T-helper 1 cell treated with Interleukin-12 subunit alpha and Interleukin-12 subunit beta and Interleukin-4 antibody, amounts not matched to agents 30 ng/mL and 1 ng/mL, for 36 hours (primary cell): ENCODE results near the gene HDAC9. TPM values are rescaled to one million over a fixed set of nuclear protein-coding genes. Genes with fewer than 3 reads are reported as not detected.

Experiments
- intact Hi-C: fragments of 100-400 bp; cut with micrococcal nuclease; formaldehyde crosslinking; loops from one replicate; pipeline ENCODE4 v1.15.1; 2024
- total RNA-seq: library from RNA; stranded (reverse); gene quantifications from 2 replicates; pipeline ENCODE4 v1.2.3, GENCODE V29; 2022

The HDAC9 gene
- 0.68 and 0.71 TPM in 2 replicates for total RNA-seq

DNA sequence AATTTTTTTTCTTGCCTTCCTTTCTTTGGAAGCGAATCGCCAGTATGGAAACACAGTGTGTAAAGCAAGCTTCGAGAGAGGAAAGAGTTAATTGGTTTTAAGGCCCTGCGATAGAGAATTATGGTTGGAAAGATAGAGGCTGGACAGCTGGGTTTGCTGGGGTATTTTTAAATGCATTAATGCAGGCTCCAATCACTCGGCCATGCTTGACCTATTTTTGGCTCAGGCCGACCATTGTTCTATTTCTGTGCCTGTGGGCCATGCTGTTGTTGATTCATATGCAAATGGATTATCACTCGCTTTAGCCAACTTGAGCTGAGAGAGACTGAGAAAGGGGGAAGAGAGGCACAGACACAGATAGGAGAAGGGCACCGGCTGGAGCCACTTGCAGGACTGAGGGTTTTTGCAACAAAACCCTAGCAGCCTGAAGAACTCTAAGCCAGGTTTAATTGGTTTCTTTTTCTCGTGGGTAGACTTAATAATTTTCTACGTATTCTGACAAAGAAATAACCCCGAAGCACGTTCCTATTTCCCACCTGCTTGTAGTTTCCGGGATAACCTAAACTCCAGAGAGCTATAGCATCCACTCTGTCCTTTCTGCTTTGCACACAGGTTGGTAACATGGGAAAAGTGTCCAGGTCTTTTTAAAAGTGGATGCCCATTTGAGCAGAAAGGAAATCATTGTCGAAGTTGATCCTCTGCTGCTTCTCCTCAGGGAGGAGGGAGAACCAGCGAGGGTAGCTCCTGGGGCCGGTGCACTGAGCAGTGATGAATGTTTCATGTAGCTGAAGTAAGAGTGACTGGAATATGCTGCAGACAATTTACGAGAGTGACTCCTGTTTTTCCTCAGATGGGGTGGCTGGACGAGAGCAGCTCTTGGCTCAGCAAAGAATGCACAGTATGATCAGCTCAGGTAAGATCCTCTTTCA is at the start of gene HDAC9:
Gene HDAC9, plus strand, starts transcription at position 338 of the 929 bp plus-strand sequence. Its CDS starts 554 bp downstream, at position 892.
- intact Hi-C loops = no loop called here

DNA sequence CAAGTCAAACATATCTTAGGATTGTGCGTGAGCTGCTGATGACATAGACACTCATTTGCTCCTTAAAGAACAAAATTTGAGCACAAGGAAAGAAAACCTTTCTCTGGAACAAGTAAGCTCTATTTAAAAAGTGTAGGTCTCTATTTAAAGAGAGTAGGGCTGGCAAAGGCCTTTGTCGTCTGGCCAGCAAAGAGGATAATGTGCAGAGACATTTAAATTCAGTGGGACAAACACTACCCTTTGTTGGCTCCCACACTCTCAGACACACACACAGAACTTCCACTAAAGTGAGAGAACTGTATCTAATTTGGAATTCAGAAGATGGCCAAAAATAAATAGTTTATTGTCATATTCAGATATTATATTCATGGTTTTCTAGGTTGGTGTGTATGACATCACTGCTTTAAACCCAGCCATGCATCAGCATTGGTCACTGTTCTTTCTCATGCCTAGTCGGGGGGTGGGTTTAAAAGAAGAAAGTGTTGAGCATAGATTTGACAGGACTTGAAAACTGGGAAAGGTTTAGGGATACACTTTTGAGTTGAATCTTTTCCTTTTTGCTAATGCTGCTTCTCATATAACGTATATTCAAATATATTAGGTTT is 49.5 kb upstream of the HDAC9 start:
- intact Hi-C loops = no loop called here

DNA sequence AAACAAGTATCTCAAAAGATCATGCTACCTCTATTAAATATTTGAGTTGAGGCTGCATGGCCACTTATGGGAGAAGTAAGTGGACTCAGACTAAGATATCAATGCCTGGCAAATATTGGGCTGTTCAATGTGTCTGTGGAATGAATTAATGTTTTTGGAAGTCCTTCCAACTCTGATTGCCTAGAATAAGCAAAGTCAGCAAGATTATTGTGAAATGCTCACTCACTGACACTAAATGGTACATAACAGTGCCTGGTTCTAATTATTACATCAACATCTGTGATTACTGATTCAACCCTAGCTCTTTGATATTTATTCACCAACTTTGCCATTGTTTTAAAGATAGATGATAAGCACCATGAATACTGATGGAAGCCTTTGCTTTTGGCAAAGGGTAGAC is 45.5 kb upstream of the HDAC9 start:
- intact Hi-C loops = no loop called here

DNA sequence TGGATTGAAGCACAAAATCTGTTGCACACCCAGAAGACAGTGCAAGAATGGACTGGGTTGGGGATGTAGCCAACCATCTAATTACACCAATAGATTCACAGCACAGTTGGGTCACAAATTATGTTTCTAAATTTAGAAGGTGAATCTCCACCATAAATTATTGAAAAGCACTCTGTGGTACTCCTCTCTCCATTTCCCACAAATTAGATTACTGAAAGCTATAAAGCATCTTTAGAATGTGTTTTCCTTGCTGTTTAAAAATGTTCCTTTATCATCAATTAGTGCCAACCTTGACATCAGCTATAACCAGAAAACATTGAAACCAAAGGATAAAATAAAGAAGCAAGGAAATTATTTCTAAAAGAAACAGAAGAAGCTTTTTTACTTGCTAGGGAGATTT is 39.9 kb upstream of the HDAC9 start:
- intact Hi-C loops = no loop called here

DNA sequence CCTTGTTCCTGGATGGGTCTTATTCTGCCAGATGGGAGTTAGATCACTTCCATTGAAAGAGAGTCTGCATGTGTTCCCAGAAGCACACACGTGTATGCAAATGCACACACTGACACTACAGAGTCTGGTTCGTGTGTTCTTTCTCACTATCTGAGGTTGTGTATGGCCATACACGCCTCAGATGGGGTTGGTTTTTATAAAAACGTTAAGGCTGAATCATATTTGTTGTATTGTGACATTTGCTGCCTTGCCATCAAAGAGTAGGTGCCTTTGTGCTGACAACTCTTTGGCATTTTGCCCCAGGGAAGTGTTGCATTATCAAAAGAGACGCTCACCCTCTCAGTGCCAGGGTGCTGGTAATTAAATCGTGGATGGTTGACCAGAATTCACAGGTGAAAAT is 37.7 kb upstream of the HDAC9 start:
- intact Hi-C loops = no loop called here

DNA sequence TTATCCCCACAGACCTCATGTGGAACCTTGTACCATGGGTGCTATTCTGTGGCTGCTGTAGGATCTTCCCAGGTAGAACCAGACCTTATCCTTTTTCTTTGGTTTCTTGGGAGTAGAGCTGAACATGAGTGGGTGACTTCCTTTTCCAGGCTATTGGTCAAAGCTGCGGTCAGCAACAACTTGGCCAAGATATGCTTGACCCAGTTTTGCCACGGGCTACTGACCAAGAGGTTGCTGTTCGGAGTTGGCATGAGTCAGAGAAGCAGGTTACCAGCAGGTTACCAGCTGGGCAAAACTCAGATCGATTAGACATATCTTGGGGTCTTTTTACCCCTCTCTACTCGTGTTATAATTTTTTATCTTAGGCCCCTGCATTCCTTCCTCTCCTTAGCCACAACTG is 36.7 kb upstream of the HDAC9 start:
- intact Hi-C loops = no loop called here

DNA sequence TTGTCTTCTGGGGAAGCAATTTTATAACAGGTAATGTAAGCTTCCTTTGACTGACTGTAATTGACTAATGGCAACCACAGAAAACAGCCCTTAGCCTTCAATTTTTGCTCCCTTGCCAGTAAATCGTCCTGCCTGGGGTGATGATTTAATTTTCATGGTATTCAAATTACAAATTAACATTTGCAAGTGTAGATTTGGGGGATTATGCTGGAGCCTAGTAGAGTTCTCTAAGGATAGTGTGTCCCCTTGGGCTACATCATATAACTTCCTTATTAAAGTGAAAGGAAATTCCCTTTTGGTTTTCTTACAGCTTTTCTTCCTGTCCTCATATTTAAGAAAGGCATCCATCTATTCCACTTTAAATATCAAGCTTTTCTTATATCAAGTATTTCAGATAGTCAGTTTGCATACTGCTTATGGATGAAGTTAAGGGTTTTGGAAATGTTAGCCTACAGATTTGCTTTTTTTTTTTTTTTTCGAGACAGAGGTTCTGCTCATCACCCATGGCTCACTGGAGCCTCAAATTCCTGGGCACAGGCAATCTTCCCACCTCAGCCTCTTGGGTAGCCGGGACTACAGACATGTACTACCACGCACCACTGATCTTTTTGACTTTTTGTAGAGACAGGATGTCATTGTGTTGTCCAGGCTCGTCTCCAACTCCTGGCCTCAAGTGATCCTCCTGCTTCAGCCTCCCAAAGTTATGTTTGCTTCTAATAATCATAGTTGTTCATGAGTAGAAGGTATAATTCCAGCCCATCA is 35.9 kb upstream of the HDAC9 start:
- intact Hi-C loops = no loop called here

DNA sequence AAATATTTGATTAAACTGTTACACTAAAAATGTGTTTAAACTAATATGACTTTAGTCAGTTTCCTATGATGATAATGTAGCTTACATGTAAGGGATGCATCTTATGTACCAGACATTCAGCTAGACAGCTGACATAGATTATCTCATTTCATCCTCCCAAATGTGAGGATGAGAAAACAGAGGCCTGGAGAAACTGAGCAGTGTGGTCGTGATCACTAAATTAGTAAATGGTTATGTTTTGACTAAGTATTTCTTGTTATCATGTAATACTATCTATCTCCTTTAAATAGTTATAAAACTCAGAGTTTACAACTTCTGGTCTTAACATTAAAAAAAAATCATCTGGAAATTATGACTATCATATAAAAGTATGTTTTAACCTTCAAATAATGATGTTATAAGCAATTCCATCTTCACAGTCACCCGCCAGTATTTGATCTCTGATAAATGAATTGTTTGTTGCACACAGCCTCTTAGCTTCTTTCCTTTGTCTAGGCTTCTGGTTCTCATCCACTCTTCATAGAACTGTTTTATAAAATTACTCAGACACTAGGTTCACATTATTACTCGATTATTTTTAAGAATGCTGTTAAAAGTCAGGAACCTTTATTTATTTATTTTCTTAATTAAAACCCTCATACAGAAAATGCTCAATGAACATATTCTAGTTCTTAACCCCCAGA is 33.6 kb upstream of the HDAC9 start:
- intact Hi-C loops = no loop called here

DNA sequence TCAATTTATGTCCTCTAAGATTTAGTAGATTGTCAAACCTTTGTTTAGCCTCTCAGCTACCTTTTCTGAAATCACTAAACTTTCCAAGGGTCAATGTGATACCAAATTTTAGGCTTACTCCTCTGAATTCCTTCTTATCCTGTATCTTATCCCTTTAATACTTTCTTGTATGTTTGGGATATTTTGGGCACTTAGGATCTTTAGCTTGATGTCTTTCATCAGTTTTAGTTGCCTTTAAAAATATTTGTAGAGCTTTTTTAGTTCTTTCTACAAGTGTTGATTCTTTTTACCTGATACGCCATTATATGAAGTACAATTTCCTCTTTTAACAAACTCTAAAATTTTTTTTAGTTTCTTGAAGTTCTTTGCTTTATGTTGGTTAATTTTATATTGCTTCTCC is 30.7 kb upstream of the HDAC9 start:
- intact Hi-C loops = no loop called here

DNA sequence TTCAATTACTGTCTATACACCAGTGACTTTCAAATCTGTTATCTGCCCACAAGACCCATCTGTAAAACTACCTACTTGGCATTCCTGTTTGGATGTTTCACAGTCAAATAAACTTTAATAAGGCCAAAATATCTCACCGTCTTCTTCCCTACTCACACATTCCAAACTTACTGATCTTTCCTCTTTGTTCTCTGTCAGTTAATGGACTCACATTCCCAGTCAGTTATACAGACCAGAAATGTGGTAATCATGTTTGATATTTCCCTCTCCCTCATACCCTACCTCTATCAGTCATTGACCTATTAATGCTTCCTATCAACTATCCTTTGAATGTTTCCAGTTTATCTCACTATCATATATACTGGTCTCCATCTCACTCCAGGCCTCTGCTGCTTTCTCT is 28.5 kb upstream of the HDAC9 start:
- intact Hi-C loops = no loop called here

DNA sequence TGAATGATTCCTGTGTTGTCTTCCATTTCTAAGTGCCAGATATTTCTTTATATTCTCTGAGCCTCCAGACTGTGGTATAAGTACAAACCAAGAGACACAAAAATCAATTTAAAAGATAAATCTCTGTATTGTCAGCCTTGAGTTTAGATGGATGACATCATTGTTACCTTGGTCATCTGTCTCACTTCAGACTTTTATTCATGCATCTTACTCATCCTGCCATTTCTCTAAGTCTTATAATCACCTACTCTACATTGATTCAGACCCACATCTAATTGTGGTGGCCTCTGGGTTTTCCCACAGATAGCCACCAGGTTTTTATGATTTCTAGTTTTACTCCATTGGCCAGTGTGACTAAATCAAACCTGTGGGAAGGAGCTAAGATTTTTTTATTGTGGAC is 26.8 kb upstream of the HDAC9 start:
- intact Hi-C loops = no loop called here

DNA sequence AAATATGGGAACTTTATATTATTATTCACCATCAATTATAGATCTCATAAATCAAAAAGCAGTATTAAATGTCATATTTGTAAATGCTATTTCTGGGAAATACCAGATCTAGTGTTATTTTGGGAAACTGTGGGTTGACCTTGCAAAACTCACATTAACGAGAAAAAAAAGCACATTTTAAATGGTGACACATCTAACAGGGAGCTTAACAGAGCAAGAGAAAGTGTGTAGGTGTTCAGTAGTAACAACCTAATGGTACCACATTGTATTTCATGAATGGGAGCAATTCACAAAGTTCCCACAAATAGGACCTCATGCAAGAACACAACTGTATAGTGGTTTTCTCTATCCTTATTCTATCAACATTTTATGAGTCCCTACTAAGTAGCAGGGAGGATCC is 26.2 kb upstream of the HDAC9 start:
- intact Hi-C loops = no loop called here

DNA sequence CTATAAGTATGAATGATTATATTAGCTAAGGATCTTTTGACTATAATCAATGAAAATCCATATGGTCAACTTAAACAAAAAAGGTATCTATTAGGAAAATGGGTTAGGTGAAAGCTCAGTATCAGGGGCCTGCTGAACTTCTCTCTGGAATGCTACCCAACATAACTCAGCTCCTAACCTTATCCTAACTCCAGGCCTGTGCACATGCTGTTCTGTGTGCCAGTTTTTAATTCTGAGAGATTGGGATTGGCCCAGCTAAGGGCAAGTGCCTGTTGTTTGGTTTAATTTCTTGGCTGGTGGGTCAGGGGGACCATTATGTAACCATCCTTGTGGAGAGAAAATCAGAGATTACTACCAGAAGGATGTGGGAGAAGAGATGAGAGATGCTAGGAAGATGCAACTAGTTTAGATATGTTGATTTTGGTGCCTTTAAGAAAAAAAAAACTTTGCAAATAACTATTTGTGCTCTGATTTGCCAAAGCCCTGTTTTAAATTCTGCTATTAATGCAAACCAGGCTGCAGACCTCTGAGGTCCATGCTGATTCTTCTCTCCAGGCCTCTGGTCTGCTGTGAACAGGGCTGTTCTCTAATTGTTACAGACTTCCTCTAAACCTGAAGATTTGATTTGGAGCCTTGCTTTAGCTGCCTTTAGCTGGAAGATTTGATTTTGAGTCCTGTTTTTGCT is 23.9 kb upstream of the HDAC9 start:
- intact Hi-C loops = no loop called here

DNA sequence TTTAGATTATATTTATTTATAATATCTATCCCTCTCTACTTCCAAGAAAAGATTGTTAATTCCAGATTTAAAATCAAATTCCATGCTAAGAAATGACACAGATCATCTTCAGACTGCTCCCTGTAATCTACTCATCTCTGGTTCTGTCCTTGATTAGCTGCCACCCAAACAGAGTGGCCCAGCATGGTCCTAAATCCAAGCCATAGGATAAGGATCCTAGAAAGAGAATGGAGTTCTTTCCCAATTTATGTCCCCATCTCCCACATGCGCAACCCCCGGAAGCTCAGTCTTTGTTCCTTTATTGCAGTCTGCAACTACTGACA is 23.4 kb upstream of the HDAC9 start:
- intact Hi-C loops = no loop called here

DNA sequence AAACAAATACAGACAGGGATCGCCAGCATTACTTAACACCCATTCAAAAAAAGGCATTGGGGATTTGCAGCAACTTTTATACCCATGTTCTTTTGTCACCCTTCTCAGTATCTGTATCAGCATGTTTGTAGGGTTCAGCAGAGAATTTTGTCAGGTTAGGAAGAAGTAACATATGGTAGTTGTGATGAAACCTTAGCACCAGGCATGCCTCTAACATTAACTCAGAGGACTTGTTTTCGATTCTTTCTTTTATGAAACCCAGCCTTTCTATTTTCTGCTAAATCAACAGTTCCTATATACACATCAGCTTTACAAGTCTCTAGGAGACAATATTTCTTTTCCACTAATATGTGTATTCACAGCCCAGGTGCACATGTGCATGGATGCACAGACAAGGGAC is 22.4 kb upstream of the HDAC9 start:
- intact Hi-C loops = no loop called here

DNA sequence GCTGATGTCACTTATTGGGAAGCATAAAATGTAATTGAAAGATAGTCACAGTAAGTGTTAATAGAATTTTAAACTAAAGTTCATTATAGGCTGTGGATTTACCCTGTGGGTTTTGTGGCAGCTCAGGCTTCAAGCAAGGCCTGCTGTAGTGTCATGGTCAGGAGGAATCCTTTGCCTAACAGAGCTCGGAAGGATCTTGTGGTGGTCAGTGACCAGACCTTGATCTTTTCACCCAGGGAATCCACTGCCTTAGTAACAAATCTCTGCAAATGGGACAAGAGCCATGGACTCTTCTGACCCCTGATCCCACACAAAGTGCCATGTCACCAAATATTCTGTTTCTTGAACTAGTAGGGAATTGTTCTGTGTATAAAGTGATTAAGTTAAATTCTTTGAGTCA is 20.6 kb upstream of the HDAC9 start:
- intact Hi-C loops = no loop called here

DNA sequence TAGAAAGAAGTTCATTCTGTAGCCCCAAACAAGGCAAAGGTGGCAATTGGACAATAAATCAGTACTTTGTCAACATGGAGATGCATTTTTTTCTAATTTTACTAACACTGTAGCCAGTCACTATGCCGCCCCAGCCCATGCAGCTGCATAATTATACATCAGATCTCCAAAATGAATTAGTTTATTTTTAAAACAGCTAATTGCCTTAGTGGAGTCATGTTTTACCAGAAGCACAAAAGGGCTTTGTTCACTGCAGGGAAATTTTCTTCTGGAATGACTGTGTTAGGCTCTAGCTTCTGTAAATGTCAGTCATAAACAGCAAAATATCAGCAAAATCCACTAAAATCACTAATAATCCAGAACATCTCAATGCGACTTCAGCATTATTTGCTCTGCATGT is 20.1 kb upstream of the HDAC9 start:
- intact Hi-C loops = no loop called here

DNA sequence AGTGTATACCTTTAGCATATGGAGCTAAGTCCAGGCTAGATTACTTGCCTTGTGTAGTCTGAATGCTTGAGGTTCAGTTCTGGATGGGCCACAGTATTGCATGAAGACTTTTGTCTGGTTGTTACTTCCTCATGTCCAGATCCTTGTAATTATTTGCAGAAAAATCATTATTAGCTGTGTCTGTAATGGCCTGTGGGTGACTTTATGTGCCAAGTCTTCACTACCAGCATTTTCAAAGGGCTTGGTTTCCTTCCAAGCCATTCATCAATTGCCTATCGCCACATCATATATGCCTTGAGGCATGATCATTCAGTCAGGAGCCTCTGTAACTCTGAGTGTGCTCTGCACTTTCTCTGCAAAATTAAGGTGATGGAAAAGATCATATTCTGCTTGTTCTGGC is 13.8 kb upstream of the HDAC9 start:
- intact Hi-C loops = no loop called here

DNA sequence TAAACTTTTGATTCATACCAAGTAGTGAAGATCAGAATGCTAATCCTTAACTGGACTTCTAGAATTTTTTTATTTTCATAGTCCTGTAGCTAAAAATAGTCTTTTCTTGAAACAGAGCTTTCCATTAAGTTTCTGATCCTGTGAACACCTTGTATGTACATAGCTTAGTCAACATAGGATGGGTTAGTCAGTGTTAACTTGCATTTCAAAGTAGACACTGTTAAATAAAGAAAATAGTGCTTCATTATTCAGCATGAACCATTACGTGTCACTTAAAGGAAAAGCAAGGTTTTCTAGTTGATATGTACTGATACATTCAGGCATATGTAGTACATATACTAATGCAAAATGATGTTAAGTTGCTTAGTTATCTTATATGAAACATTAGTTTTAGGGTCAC is 7.5 kb upstream of the HDAC9 start:
- intact Hi-C loops = no loop called here

DNA sequence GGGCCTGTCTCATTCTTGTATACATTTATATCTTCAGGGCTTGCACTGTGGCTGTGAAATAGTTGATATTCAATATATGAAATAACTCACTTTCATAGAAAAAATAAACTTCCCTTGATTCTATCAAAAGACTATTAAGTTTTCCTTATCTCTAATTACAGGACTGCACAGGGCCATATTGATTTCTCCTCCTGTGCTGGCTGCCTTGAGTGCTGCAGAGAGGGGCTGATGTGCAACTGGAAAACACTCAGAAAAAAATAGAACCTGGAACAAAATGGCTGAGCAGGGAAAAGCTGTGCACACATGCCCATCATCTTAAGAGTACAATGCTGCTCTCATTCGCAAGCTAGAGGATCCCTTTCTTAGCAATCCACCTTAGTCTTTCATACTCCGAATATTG is 5.9 kb upstream of the HDAC9 start:
- intact Hi-C loops = no loop called here

DNA sequence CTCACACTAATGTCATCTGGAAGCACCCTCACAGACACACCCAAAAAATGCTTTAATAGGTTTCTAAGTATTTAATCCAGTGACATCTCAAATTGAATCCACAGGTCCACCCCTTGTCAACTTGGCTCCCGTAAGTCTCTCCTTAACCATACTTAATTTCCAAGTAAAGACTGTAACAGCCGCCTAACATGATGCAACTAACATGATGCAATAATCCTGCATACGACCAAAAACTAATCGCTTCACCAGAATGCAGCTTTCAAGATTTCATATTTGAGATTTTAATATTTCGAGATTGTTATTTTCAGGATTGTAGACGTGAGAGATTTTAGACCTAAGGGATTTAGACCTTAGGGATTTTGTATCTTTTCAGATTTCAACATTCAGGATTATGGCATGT is 3.7 kb upstream of the HDAC9 start:
- intact Hi-C loops = no loop called here
